ENCODE measurements around the gene SH3PXD2B.

The SH3PXD2B gene

GRCh38 chr5:172487671-172488070, 33.3 kb upstream of the SH3PXD2B start:
- TF ChIP-seq SPI1 (IDR thresholded peaks at IDR 0.05; ENCODE audit: borderline replicate concordance, low read depth) (no peak), GABPA (IDR thresholded peaks at IDR 0.05; ENCODE audit: low read depth) (no peak), CTCF (IDR thresholded peaks at IDR 0.05; ENCODE audit: insufficient read depth, low read length) (no peak), REST (IDR thresholded peaks at IDR 0.05; ENCODE audit: insufficient replicate concordance, low read depth) (no peak), POLR2AphosphoS5 (IDR thresholded peaks at IDR 0.05; ENCODE audit: low read depth) (no peak)
- Histone ChIP-seq H3K27ac (replicated peaks) (no peak overlapping the region), H3K4me3 (replicated peaks; ENCODE audit: insufficient read depth, low read length) (no peak overlapping the region), H3K27me3 (ENCODE audit: insufficient read depth, poor library complexity, severe bottlenecking) (no peaks in the 10 kb centered on the region)
- DNase-seq (ENCODE audit: low read depth in 1 of 2, low spot score in 1 of 2), result no peak

GRCh38 chr5:172486912-172487311, 32.6 kb upstream of the SH3PXD2B start:
- no peaks in the 10 kb centered on the region for H3K27me3 ChIP-seq (ENCODE audit: insufficient read depth, poor library complexity, severe bottlenecking)
- TF ChIP-seq REST (IDR thresholded peaks at IDR 0.05; ENCODE audit: insufficient replicate concordance, low read depth), result no peak
- TF ChIP-seq SPI1 (IDR thresholded peaks at IDR 0.05; ENCODE audit: borderline replicate concordance, low read depth), result no peak
- TF ChIP-seq POLR2AphosphoS5 (IDR thresholded peaks at IDR 0.05; ENCODE audit: low read depth), result no peak
- TF ChIP-seq GABPA (IDR thresholded peaks at IDR 0.05; ENCODE audit: low read depth), result no peak
- no peak for TF ChIP-seq CTCF (IDR thresholded peaks at IDR 0.05; ENCODE audit: insufficient read depth, low read length)
- DNase-seq (ENCODE audit: low read depth in 1 of 2, low spot score in 1 of 2), result no peak
- H3K27ac ChIP-seq (replicated peaks), result no peak overlapping the region
- no peak overlapping the region for H3K4me3 ChIP-seq (replicated peaks; ENCODE audit: insufficient read depth, low read length)

GRCh38 chr5:172486451-172486850, 32.1 kb upstream of the SH3PXD2B start:
- TF ChIP-seq SPI1 (IDR thresholded peaks at IDR 0.05; ENCODE audit: borderline replicate concordance, low read depth) (no peak), GABPA (IDR thresholded peaks at IDR 0.05; ENCODE audit: low read depth) (no peak), REST (IDR thresholded peaks at IDR 0.05; ENCODE audit: insufficient replicate concordance, low read depth) (no peak), POLR2AphosphoS5 (IDR thresholded peaks at IDR 0.05; ENCODE audit: low read depth) (no peak), CTCF (IDR thresholded peaks at IDR 0.05; ENCODE audit: insufficient read depth, low read length) (no peak)
- H3K4me3 ChIP-seq (replicated peaks; ENCODE audit: insufficient read depth, low read length), result no peak overlapping the region
- no peaks in the 10 kb centered on the region for H3K27me3 ChIP-seq (ENCODE audit: insufficient read depth, poor library complexity, severe bottlenecking)
- no peak overlapping the region for H3K27ac ChIP-seq (replicated peaks)
- no peak for DNase-seq (ENCODE audit: low read depth in 1 of 2, low spot score in 1 of 2)
